GM12891 (cell line): ENCODE measurements around the gene SPINT1.

Experiments used
- POLR2A ChIP-seq: IDR thresholded peaks from 2 replicates; pipeline ENCODE4 v1.6.1; 2011; ENCODE audit warnings: low read depth, low read length, control low read depth
- POLR2AphosphoS5 ChIP-seq: IDR thresholded peaks from 2 replicates; pipeline ENCODE4 v1.6.1; 2011; ENCODE audit warnings: low read depth, low read length, control low read depth
- POU2F2 ChIP-seq: IDR thresholded peaks from 2 replicates; pipeline ENCODE4 v1.6.1; 2011; ENCODE audit warnings: low read depth, mild to moderate bottlenecking, control low read depth, low read length, moderate library complexity
- SPI1 ChIP-seq: IDR thresholded peaks from 2 replicates; pipeline ENCODE4 v1.6.1; 2011; ENCODE audit warnings: low read depth, low read length, control low read depth
- TAF1 ChIP-seq: IDR thresholded peaks from 2 replicates; pipeline ENCODE4 v1.6.1; 2011; ENCODE audit warnings: low read depth, low read length, control low read depth

GRCh38 chr15:40901053-40901443, 57.2 kb downstream of the SPINT1 start:
- no peak for TF ChIP-seq POLR2A
- no peak for TF ChIP-seq POLR2AphosphoS5
- no peak for TF ChIP-seq TAF1
- TF ChIP-seq SPI1 = no peak
- TF ChIP-seq POU2F2 = no peak
